ENCODE data around the gene TTYH2.

The TTYH2 gene

DNA sequence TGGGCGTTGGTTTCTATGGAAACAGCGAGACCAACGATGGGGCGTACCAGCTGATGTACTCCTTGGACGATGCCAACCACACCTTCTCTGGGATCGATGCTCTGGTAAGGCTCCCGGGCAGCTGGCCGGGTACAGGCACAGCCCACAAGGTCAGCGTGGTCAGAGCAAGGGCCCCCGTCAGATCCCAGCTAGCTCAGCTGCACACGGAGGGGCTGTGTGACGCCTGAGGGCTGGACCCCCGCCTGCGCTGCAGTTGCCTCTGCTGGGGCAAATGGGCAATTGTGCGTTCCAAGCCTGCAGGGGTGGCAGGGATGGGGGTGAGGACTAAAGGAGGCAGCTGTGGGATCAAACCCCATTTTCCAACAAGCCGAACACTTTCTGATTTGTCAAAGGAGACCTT lies 17.5 kb downstream of the TTYH2 start:
- no peak overlapping the region for H3K4me3 Mint-ChIP-seq
- peaks cover 1% of the 10 kb centered on the region for H3K36me3 Mint-ChIP-seq (ENCODE audit: low read depth)
- H3K27me3 Mint-ChIP-seq (ENCODE audit: low read depth): no peaks in the 10 kb centered on the region
- H3K27ac Mint-ChIP-seq: no peak overlapping the region
- peaks cover 2% of the 10 kb centered on the region for H3K4me1 Mint-ChIP-seq (ENCODE audit: low read depth)
- no peaks in the 10 kb centered on the region for H3K9me3 Mint-ChIP-seq

DNA sequence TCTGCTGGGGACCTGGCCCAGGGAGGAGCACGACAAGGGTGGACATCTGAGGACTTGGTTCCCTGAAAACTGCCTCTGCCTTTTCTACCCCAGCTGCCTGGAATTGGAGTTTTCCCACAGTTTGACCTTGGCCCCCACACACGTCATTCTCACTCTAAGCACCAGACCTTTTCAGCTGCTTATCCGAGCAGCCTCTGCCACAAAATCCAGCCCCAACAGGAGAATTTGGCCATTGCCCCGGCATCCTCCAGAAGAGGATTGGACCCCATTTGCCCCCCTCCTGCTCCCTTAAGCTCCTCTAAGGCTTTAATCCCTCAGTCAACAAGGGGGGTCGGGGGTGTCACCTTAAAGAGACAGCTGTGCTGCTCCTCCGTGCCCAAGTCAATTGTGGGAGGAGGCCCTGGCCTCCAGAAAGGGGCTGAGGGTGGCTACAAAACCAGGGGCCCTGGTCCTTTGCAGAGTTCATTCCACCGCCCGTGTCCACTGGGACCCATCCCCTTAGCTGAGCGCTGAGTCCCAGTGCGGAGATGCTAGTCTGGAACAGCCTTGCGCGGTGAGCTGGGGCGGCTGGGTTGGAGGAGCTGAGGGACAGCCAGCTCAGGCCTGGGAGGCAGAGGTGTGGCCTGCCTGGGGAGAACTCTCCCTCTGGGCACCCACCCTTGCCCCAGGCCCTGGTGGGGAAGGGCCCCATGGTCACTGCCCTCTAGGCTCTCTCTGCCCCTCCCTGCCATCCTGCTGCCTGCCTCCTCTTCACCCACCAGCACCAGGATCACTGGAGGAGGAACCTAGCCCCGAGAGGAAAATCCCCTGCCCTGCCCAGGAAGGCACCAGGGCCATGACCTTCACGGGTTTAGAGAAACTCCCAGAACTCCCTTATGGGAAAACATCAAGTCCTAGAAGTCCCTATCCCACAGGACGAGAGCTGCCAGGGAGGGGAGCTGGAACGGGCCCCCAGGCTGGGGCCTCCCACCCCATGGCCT lies 18.8 kb downstream of the TTYH2 start:
- Mint-ChIP-seq H3K27me3 (ENCODE audit: low read depth) (no peaks in the 10 kb centered on the region), H3K36me3 (ENCODE audit: low read depth) (peaks cover 1% of the 10 kb centered on the region), H3K4me3 (no peak overlapping the region)

DNA sequence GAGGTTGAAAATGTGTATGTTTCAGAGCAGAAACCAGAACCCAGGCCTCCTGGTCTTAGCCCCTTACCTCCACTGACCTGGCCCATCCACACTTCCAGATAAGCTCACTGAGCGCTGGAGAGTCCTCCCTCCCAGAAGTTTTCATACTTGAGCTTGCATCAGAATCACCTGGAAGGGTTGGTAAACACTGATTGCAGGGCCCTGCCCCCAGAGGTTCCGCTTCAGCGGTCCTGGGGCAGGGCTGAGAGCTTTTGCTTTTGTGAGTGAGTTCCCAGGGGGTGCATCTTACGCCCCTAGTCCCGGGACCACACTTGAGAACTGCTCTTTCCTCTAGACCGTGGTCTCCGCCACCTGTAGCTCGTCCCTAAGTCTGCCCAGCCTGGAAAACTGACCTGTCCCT lies 20.6 kb downstream of the TTYH2 start:
- Mint-ChIP-seq H3K9me3 (no peaks in the 10 kb centered on the region), H3K4me3 (no peak overlapping the region), H3K4me1 (ENCODE audit: low read depth) (peaks cover 2% of the 10 kb centered on the region), H3K27ac (no peak overlapping the region), H3K27me3 (ENCODE audit: low read depth) (no peaks in the 10 kb centered on the region), H3K36me3 (ENCODE audit: low read depth) (peaks cover 1% of the 10 kb centered on the region)

More for the DNA sequence above, 18.8 kb downstream of the TTYH2 start:
- peaks cover 2% of the 10 kb centered on the region for H3K4me1 Mint-ChIP-seq (ENCODE audit: low read depth)
- H3K9me3 Mint-ChIP-seq: no peaks in the 10 kb centered on the region
- H3K27ac Mint-ChIP-seq: no peak overlapping the region

DNA sequence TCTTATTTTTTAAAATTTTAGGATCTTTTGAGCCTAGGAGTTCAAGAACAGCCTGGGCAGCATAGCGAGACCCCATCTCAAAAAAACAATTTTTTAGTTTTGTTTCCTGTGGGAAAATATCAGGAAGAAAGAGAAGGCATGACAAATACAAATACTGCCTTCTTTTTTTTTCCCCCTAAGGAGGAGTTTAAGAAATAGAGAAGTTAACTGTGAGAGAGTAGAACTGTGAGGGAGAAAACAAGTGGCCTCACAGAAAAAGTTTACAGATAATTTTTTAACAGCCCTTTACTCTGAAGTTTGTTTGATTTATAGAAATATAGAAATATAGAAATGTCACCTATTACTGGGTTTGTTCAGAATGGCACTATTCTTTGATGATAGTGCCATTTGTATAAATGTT lies 21.1 kb downstream of the TTYH2 start:
- Mint-ChIP-seq H3K4me1 (ENCODE audit: low read depth) (peaks cover 2% of the 10 kb centered on the region), H3K9me3 (no peaks in the 10 kb centered on the region), H3K27ac (no peak overlapping the region), H3K4me3 (no peak overlapping the region), H3K36me3 (ENCODE audit: low read depth) (peaks cover 1% of the 10 kb centered on the region), H3K27me3 (ENCODE audit: low read depth) (no peaks in the 10 kb centered on the region)

DNA sequence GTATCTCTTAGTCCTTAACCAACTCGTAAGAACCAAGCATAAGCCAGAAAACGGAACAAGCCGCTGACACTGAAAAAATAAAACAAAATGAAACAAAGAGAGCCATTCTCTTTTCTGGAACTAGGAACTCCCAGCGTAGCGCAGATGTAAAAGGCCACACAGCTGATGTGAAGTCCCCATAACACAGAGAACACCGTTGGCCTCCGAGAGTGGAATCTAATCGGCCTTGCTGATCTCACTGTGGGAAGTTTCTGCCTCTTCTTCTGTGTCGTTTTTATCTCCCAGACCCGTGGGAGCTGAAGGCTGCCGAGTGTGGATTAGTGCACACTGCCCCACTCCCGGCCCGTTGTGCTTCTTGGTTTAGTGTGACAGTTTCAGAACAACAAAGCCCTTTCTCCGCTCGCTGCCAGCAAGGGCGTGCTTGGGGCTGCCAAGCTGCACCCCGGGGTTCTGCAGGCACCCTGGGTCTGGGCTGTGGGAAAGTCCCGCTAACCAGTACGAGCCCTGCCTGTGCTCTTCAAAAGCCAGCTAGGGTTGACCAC lies 21.7 kb downstream of the TTYH2 start:
- H3K4me3 Mint-ChIP-seq: no peak overlapping the region
- no peaks in the 10 kb centered on the region for H3K9me3 Mint-ChIP-seq
- peaks cover 2% of the 10 kb centered on the region for H3K4me1 Mint-ChIP-seq (ENCODE audit: low read depth)
- no peak overlapping the region for H3K27ac Mint-ChIP-seq
- H3K36me3 Mint-ChIP-seq (ENCODE audit: low read depth): peaks cover 1% of the 10 kb centered on the region
- H3K27me3 Mint-ChIP-seq (ENCODE audit: low read depth): no peaks in the 10 kb centered on the region

DNA sequence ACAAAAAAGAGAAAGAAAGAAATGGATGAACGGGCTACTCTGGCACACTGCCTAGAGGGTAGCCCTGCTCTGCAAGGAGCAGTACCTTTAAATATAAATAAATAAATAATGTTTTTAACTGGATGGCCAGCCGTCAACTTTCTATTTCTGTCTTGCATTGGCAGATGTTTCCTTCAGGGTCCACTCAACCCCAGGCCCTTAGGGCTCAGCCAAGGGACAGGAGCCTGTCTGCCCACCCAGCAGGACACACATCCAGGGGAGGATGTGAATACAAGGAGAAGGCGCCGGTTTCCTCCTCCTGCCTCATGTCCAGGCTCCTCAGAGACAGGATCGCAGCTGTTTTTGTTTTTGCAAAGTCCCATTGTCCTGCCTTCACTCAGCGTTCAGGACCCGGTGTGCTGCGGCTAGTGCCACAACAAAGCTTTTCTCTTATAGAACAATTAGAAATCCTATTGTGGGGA lies 22.6 kb downstream of the TTYH2 start:
- no peak overlapping the region for H3K4me3 Mint-ChIP-seq
- H3K9me3 Mint-ChIP-seq: no peaks in the 10 kb centered on the region
- H3K4me1 Mint-ChIP-seq (ENCODE audit: low read depth): peaks cover 2% of the 10 kb centered on the region

DNA sequence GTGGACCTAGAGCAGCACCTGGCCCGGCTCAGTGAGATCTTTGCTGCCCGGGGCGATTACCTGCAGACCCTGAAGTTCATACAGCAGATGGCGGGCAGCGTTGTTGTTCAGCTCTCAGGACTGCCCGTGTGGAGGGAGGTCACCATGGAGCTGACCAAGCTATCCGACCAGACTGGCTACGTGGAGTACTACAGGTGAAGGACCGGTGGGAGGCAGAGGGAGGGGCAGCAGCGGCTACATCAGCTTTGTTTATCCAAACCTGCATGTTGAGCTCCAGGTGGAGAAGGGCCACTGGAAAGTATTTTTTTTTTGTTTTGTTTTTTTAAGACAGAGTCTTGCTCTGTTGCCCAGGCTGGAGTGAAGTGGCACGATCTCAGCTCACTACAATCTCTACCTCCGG lies 23.9 kb downstream of the TTYH2 start:
- Mint-ChIP-seq H3K36me3 (ENCODE audit: low read depth) (no peaks in the 10 kb centered on the region), H3K27me3 (ENCODE audit: low read depth) (no peaks in the 10 kb centered on the region), H3K27ac (no peak overlapping the region), H3K9me3 (no peaks in the 10 kb centered on the region), H3K4me3 (no peak overlapping the region), H3K4me1 (ENCODE audit: low read depth) (peaks cover 2% of the 10 kb centered on the region)

More for the DNA sequence above, 22.6 kb downstream of the TTYH2 start:
- H3K36me3 Mint-ChIP-seq (ENCODE audit: low read depth): no peaks in the 10 kb centered on the region
- no peak overlapping the region for H3K27ac Mint-ChIP-seq
- no peaks in the 10 kb centered on the region for H3K27me3 Mint-ChIP-seq (ENCODE audit: low read depth)

DNA sequence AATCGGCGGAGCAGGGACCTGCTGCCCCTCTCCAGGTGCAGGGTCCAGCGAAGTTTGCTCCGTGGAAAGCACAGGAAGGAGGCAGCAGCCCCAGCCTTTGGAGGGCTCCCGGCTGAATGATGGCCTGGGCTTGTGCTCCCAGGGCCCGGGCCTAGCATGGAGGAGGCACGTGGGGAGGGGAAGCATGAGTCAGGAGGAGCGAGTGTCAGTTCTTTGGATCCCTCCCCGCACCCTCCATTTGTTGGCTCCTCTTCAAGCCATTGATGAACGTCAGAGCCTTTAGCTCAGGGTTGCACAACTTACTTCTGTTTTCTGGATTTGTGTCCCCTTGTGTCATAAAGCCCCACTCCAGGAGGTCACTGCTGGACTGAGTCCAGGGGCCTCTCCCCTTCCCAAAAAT lies 25.8 kb downstream of the TTYH2 start:
- Mint-ChIP-seq H3K4me3 (no peak overlapping the region), H3K27ac (no peak overlapping the region), H3K4me1 (ENCODE audit: low read depth) (peaks cover 2% of the 10 kb centered on the region), H3K9me3 (no peaks in the 10 kb centered on the region), H3K27me3 (ENCODE audit: low read depth) (no peaks in the 10 kb centered on the region), H3K36me3 (ENCODE audit: low read depth) (no peaks in the 10 kb centered on the region)

DNA sequence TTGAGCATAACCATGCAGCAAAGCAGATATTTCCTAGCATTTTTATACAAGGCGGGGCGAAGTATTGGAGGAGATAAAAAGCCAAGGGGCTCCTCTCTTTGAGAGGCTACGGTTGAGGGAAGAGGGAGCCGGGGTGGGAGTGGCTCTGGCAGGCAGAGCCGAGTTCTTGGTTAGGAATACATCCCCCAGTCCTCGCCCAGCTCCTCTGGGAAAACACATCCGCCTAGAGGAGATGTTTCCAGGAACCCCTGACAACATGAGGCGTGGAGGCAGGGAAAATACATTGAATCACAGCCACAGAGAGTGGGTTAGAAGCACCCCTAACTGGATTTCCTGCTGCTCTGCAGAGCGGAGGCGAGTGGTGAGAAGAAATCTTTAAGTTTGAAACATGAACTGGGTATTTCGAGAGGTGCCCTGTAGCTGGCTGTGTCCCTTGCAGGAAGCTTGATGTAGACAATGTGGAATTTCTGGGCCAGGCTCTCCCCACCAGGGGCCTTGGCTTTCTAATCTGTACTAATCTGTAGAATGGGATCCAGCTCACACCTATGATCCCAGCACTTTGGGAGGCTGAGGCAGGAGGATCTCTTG lies 27.3 kb downstream of the TTYH2 start:
- H3K27ac Mint-ChIP-seq: no peak overlapping the region
- no peaks in the 10 kb centered on the region for H3K4me1 Mint-ChIP-seq (ENCODE audit: low read depth)
- H3K9me3 Mint-ChIP-seq: no peaks in the 10 kb centered on the region
- H3K36me3 Mint-ChIP-seq (ENCODE audit: low read depth): no peaks in the 10 kb centered on the region
- no peak overlapping the region for H3K4me3 Mint-ChIP-seq
- H3K27me3 Mint-ChIP-seq (ENCODE audit: low read depth): no peaks in the 10 kb centered on the region

DNA sequence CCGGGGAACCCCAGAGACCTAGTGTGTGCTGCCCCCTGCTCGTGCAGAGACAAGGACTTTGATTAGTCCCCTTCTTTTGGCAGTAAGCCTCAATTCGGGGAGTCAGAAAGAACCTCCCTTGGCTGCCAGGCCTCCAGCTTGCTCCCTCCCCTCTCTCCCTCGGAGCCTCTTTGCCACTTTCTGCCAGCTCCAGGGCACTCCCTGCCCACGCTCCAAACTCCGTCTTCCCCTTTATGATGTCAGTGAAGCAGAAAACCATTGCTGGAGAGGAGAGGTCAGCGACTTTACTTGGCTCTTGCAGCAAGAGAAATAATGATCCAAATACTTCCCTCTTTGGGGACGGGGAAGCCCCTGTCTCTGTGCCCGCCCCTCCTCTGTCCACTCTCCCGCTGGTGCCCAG lies 28.1 kb downstream of the TTYH2 start:
- Mint-ChIP-seq H3K27me3 (ENCODE audit: low read depth) (no peaks in the 10 kb centered on the region), H3K4me3 (no peak overlapping the region), H3K4me1 (ENCODE audit: low read depth) (peaks cover 2% of the 10 kb centered on the region), H3K27ac (no peak overlapping the region), H3K36me3 (ENCODE audit: low read depth) (peaks cover 1% of the 10 kb centered on the region), H3K9me3 (no peaks in the 10 kb centered on the region)

DNA sequence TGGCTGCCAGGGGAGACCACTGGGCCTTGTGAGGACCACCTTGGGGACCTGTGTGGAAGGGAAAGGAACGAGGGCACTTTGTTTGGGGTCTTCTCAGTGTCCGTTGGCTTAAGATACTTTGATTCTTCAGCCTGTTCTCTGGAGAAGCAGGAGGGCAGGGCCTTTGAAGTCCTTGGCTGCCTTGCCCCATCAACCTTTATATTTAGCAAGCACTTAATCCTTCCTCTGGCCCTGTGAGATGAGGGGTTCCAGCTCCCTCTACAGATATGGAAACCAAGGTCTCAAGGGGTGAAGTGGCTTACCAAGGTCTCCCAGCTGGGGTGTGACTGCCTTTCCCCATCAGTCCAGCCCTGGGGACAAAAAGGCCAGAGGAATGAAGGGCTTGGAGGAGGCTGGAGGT lies 28.5 kb downstream of the TTYH2 start:
- Mint-ChIP-seq H3K27ac (no peak overlapping the region), H3K9me3 (no peaks in the 10 kb centered on the region), H3K36me3 (ENCODE audit: low read depth) (peaks cover 3% of the 10 kb centered on the region), H3K4me1 (ENCODE audit: low read depth) (peaks cover 2% of the 10 kb centered on the region), H3K4me3 (no peak overlapping the region), H3K27me3 (ENCODE audit: low read depth) (no peaks in the 10 kb centered on the region)

DNA sequence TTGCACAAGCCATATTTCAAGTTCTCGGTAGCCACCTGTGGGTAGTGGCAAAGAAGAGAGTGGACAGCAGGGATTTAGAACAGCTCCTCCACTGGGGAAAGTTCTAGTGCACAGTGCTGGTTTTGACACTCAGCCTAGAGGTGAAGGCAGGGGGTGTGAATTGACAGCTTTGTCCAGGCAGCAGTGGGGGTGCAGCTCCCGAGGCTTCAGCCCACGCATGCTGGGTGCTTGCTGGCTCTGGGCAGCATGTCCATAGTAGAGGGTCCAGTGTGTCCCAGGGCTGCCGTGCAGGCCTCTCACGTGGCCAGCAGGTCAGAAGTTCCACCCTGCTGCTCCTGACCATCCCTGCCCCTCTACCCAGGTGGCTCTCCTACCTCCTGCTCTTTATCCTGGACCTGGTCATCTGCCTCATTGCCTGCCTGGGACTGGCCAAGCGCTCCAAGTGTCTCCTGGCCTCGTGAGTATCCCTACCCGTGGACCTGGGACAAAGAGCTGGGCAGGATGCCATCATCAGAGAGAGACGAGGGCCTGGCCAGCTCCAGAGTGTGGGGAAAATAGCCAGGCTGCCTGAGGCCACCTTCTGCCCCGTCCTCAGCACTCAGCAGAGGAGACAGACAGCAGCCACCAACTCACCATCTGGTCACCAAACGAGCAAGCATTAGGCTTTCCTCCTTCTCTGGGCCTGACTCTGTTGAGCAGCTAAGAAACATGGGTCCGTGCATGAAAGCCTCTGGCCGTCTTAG lies 29.8 kb downstream of the TTYH2 start:
- Mint-ChIP-seq H3K27ac (no peak overlapping the region), H3K36me3 (ENCODE audit: low read depth) (peaks cover 3% of the 10 kb centered on the region), H3K9me3 (no peaks in the 10 kb centered on the region), H3K27me3 (ENCODE audit: low read depth) (no peaks in the 10 kb centered on the region), H3K4me1 (ENCODE audit: low read depth) (peaks cover 2% of the 10 kb centered on the region), H3K4me3 (no peak overlapping the region)

DNA sequence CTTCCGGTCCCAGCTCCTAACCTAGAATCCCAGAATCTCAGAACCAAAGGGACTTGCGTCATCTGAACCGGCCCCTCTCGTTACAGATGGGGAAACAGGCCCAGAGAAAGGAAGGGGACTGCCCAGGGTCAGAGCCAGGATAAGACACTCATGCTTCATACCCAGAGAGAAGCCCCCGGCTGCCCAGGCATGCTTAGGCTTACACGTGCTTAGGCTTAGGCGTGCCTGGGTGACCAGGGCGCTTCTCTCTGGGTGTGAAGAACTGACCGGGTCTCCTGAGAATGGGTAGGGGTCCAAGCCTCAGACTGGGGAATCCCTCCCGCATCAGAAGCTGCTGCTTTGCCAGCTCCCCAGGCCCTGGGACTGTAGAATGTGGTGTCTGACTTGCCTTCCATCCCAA lies 30.8 kb downstream of the TTYH2 start:
- Mint-ChIP-seq H3K4me1 (ENCODE audit: low read depth) (peaks cover 2% of the 10 kb centered on the region), H3K9me3 (no peaks in the 10 kb centered on the region), H3K27ac (no peak overlapping the region), H3K27me3 (ENCODE audit: low read depth) (no peaks in the 10 kb centered on the region), H3K4me3 (no peak overlapping the region), H3K36me3 (ENCODE audit: low read depth) (peaks cover 3% of the 10 kb centered on the region)

DNA sequence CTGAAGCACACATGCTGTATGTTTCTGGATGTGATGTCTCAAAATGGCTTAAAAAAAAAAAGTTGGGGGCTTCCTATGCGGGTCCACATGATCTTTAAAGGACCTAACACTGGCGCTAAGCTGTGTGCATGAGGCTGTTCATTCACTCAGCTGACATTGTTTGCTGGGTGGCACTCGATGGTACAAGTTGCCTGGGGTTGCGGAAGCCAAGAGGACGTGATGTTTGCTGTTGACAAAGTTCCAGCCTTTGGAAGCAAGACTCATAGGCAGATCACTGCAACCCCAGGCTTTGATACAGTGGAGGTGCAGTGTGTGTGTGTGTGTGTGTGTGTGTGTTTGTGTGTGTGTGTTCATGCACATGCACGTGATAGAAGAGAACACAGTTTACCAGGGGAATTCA lies 31.2 kb downstream of the TTYH2 start:
- Mint-ChIP-seq H3K4me3 (no peak overlapping the region), H3K27me3 (ENCODE audit: low read depth) (no peaks in the 10 kb centered on the region), H3K27ac (no peak overlapping the region), H3K36me3 (ENCODE audit: low read depth) (peaks cover 3% of the 10 kb centered on the region), H3K9me3 (no peaks in the 10 kb centered on the region), H3K4me1 (ENCODE audit: low read depth) (peaks cover 2% of the 10 kb centered on the region)

Data from T-helper 1 cell treated with Interleukin-12 subunit alpha and Interleukin-12 subunit beta and Interleukin-4 antibody, amounts not matched to agents 30 μg/mL and 1 μg/mL, for 36 hours (primary cell).